Astrocyte (in vitro differentiated cells and primary cell): ENCODE measurements around the gene DOCK3. TPM values are rescaled to one million over a fixed set of nuclear protein-coding genes. Genes with fewer than 3 reads are reported as not detected.
A peak's percentile ranks its signal among the peaks of the same experiment; 100 is the strongest.

Experiments
- DNase-seq: peaks from one replicate; pipeline ENCODE4 v3.0.0-alpha.2; 2010; ENCODE audit warnings: low read depth
- FAIRE-seq: peaks from 2 replicates; lab custom pipeline; 2011; peaks lifted over from hg19 to GRCh38; lab: Jason Lieb, UNC
- H2AFZ ChIP-seq: 2 replicates; pipeline ENCODE4 v1.6.0; 2012; ENCODE audit warnings: low read depth, low read length, inconsistent platforms
- H3K27ac ChIP-seq: 2 replicates; pipeline ENCODE4 v1.5.1; 2011; ENCODE audit warnings: low read depth, low read length, inconsistent platforms
- H3K27me3 ChIP-seq: 2 replicates; pipeline ENCODE4 v1.6.0; 2011; ENCODE audit warnings: low read length, inconsistent platforms; ENCODE audit not compliant: insufficient read depth
- H3K36me3 ChIP-seq: 2 replicates; pipeline ENCODE4 v1.5.1; 2011; ENCODE audit warnings: low read length, inconsistent platforms; ENCODE audit not compliant: insufficient read depth
- H3K4me1 ChIP-seq: 2 replicates; pipeline ENCODE4 v1.5.1; 2011; ENCODE audit warnings: low read length, inconsistent platforms; ENCODE audit not compliant: insufficient read depth
- H3K4me2 ChIP-seq: 2 replicates; pipeline ENCODE4 v1.6.0; 2012; ENCODE audit warnings: low read length, inconsistent platforms
- H3K4me3 ChIP-seq: 2 replicates; pipeline ENCODE4 v1.5.1; 2011; ENCODE audit warnings: low read depth, mild to moderate bottlenecking, low read length, inconsistent platforms; ENCODE audit not compliant: insufficient read depth
- H3K79me2 ChIP-seq: 2 replicates; pipeline ENCODE4 v1.6.0; 2012; ENCODE audit warnings: mild to moderate bottlenecking, low read length, inconsistent platforms; ENCODE audit not compliant: insufficient read depth
- H3K9ac ChIP-seq: 2 replicates; pipeline ENCODE4 v1.6.0; 2012; ENCODE audit warnings: mild to moderate bottlenecking, low read length, inconsistent platforms
- H3K9me3 ChIP-seq: 2 replicates; pipeline ENCODE4 v1.5.1; 2012; ENCODE audit warnings: low read depth, mild to moderate bottlenecking, low read length, inconsistent platforms; ENCODE audit not compliant: insufficient read depth
- H4K20me1 ChIP-seq: 2 replicates; pipeline ENCODE4 v1.6.0; 2012; ENCODE audit warnings: low read length, inconsistent platforms; ENCODE audit not compliant: insufficient read depth
- H3K27ac Mint-ChIP-seq: one replicate; pipeline ENCODE4 v1.8.0; 2021; ENCODE audit warnings: mild to moderate bottlenecking, mixed read lengths; ENCODE audit not compliant: unreplicated experiment
- H3K27me3 Mint-ChIP-seq: one replicate; pipeline ENCODE4 v1.8.0; 2021; ENCODE audit warnings: low read depth, mixed read lengths; ENCODE audit not compliant: unreplicated experiment
- H3K36me3 Mint-ChIP-seq: one replicate; pipeline ENCODE4 v1.8.0; 2021; ENCODE audit warnings: low read depth, mixed read lengths; ENCODE audit not compliant: unreplicated experiment
- H3K4me1 Mint-ChIP-seq: one replicate; pipeline ENCODE4 v1.8.0; 2021; ENCODE audit warnings: low read depth, mixed read lengths; ENCODE audit not compliant: unreplicated experiment
- H3K4me3 Mint-ChIP-seq: one replicate; pipeline ENCODE4 v1.8.0; 2021; ENCODE audit warnings: mild to moderate bottlenecking, moderate library complexity, mixed read lengths; ENCODE audit not compliant: unreplicated experiment
- H3K9me3 Mint-ChIP-seq: one replicate; pipeline ENCODE4 v1.8.0; 2021; ENCODE audit warnings: mild to moderate bottlenecking, mixed read lengths; ENCODE audit not compliant: unreplicated experiment
- EZH2 ChIP-seq: IDR thresholded peaks from 2 replicates; pipeline ENCODE4 v1.6.1; 2012; ENCODE audit warnings: mild to moderate bottlenecking, low read length, inconsistent platforms; ENCODE audit not compliant: insufficient read depth
- total RNA-seq: library from RNA; stranded (reverse); gene quantifications from 2 replicates; pipeline ENCODE4 v1.2.1, GENCODE V29; 2021
- TF ChIP-seq, protein P1 (sequence below): IDR thresholded peaks from 2 replicates; pipeline ENCODE4 v1.5.1; 2011; ENCODE audit warnings: low read depth, mild to moderate bottlenecking, inconsistent platforms, low read length, moderate library complexity; ENCODE audit not compliant: insufficient read depth

DOCK3 gene
- total RNA-seq, 1 donor from 2014 or later: 3.3 TPM

DNA sequence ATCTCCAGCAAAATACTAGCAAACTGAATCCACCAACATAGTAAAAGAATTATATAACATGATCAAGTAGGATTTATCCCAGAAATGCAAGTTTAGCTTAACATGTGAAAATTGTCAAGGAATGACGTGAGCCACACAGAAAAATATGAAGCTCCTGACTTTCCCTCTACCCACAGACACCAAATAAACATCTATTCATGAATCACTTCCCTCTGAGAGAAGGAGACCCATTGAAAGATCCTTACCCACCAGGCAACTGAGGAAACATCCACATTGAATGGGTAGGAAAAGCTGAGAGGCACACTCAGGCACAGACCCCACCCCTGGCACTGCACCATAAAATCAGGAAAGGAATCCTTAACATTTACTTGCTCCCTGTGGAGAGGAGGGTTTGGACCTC is 608.2 kb downstream of the DOCK3 start:
- Histone ChIP-seq H3K4me2 (peak overlapping the region; percentile 73), H2AFZ (peak overlapping the region; percentile 65)
- H3K4me3 Mint-ChIP-seq: peak overlapping the region; percentile 28

GRCh38 chr3:51283421-51283820 is 608.7 kb downstream of the DOCK3 start:
- H3K36me3 ChIP-seq: no peaks in the 10 kb centered on the region
- no peak for TF ChIP-seq EZH2
- TF ChIP-seq, protein P1, sequence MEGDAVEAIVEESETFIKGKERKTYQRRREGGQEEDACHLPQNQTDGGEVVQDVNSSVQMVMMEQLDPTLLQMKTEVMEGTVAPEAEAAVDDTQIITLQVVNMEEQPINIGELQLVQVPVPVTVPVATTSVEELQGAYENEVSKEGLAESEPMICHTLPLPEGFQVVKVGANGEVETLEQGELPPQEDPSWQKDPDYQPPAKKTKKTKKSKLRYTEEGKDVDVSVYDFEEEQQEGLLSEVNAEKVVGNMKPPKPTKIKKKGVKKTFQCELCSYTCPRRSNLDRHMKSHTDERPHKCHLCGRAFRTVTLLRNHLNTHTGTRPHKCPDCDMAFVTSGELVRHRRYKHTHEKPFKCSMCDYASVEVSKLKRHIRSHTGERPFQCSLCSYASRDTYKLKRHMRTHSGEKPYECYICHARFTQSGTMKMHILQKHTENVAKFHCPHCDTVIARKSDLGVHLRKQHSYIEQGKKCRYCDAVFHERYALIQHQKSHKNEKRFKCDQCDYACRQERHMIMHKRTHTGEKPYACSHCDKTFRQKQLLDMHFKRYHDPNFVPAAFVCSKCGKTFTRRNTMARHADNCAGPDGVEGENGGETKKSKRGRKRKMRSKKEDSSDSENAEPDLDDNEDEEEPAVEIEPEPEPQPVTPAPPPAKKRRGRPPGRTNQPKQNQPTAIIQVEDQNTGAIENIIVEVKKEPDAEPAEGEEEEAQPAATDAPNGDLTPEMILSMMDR: no peak
- H3K27ac Mint-ChIP-seq: peak overlapping the region; percentile 82
- peaks cover 14% of the 10 kb centered on the region for H3K4me1 ChIP-seq
- H3K9me3 Mint-ChIP-seq: peaks cover 6% of the 10 kb centered on the region
- H3K27me3 Mint-ChIP-seq: no peaks in the 10 kb centered on the region
- peaks cover 5% of the 10 kb centered on the region for H3K36me3 Mint-ChIP-seq
- no peak overlapping the region for H3K4me3 Mint-ChIP-seq
- peaks cover 11% of the 10 kb centered on the region for H3K4me1 Mint-ChIP-seq
- no peaks in the 10 kb centered on the region for H3K9me3 ChIP-seq
- peak overlapping the region; percentile 65 for H2AFZ ChIP-seq
- FAIRE-seq (no peak), DNase-seq (peak; percentile 19)
- H3K4me2 ChIP-seq: peak overlapping the region; percentile 73
- no peaks in the 10 kb centered on the region for H3K79me2 ChIP-seq
- H3K4me3 ChIP-seq: no peak overlapping the region
- H3K27me3 ChIP-seq: no peaks in the 10 kb centered on the region
- no peaks in the 10 kb centered on the region for H4K20me1 ChIP-seq
- H3K27ac ChIP-seq: peak overlapping the region; percentile 74
- peak overlapping the region; percentile 52 for H3K9ac ChIP-seq

More for the DNA sequence above, 608.2 kb downstream of the DOCK3 start:
- Histone ChIP-seq H3K9me3 (no peaks in the 10 kb centered on the region), H3K27ac (peak overlapping the region; percentile 74), H3K36me3 (no peaks in the 10 kb centered on the region), H3K9ac (peak overlapping the region; percentile 52), H4K20me1 (no peaks in the 10 kb centered on the region), H3K4me3 (no peak overlapping the region), H3K4me1 (peaks cover 14% of the 10 kb centered on the region), H3K27me3 (no peaks in the 10 kb centered on the region), H3K79me2 (no peaks in the 10 kb centered on the region)
- peak overlapping the region; percentile 82 for H3K27ac Mint-ChIP-seq
- H3K36me3 Mint-ChIP-seq: peaks cover 5% of the 10 kb centered on the region
- DNase-seq (peak; percentile 81), FAIRE-seq (peak; percentile 71)
- no peak for TF ChIP-seq EZH2
- TF ChIP-seq, protein P1: no peak
- no peaks in the 10 kb centered on the region for H3K27me3 Mint-ChIP-seq
- H3K4me1 Mint-ChIP-seq: peaks cover 11% of the 10 kb centered on the region
- peaks cover 6% of the 10 kb centered on the region for H3K9me3 Mint-ChIP-seq

GRCh38 chr3:51295625-51296024 is 620.9 kb downstream of the DOCK3 start:
- TF ChIP-seq, protein P1: no peak
- no peak for TF ChIP-seq EZH2
- Histone ChIP-seq H3K27me3 (no peaks in the 10 kb centered on the region), H3K9me3 (no peaks in the 10 kb centered on the region), H3K4me2 (no peak overlapping the region), H3K36me3 (no peaks in the 10 kb centered on the region), H3K27ac (no peak overlapping the region), H3K4me3 (no peak overlapping the region), H3K9ac (no peak overlapping the region), H4K20me1 (no peaks in the 10 kb centered on the region), H3K4me1 (no peaks in the 10 kb centered on the region), H2AFZ (no peak overlapping the region), H3K79me2 (no peaks in the 10 kb centered on the region)
- Mint-ChIP-seq H3K9me3 (peaks cover 6% of the 10 kb centered on the region), H3K27ac (no peak overlapping the region), H3K4me3 (no peak overlapping the region), H3K27me3 (no peaks in the 10 kb centered on the region), H3K4me1 (no peaks in the 10 kb centered on the region), H3K36me3 (no peaks in the 10 kb centered on the region)
- DNase-seq (no peak), FAIRE-seq (no peak)
